ENCODE measurements around the gene ZNF692. TPM values are rescaled to one million over a fixed set of nuclear protein-coding genes. Genes with fewer than 3 reads are reported as not detected.

Gene ZNF692
- total and polyA plus RNA-seq, 4 donors = 7.8 to 16.3 (median 10.4) TPM

DNA sequence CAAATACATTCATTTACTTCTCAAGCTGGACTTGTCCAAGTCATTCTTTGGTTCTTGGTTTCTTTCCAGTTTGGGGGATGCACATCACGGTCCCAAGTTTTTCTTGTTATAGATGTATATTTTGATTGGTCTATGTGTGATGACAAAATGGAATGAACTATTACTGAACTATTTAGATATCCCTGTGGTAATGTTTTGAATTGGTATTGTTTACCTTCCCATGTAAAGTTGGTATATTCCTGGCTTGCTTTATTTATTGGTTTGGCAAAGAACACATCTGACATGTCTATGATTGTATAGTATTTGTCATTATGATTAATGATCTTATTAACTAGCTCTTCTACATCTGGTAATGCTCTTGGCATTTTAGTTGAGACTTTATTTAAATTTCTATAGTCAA lies 22.4 kb upstream of the ZNF692 start:
- 88% methylated on average over 1 of the region's 1 CpG for WGBS
- H3K27me3 ChIP-seq (ENCODE audit: control insufficient read depth in 4 of 4, insufficient read depth in 4 of 4, low read length in 3 of 4) = no peaks in the 10 kb centered on the region
- no peaks in the 10 kb centered on the region for H3K9me3 ChIP-seq (ENCODE audit: control insufficient read depth in 4 of 4, low read length in 3 of 4)
- DNase-seq (ENCODE audit: low spot score) = no peak
- H3K4me3 ChIP-seq (ENCODE audit: low read depth in 1 of 3, low read length in 3 of 3) = no peak overlapping the region
- H3K27ac ChIP-seq (ENCODE audit: low read depth in 1 of 2, low read length in 2 of 2) = no peak overlapping the region
- H3K4me1 ChIP-seq (ENCODE audit: control insufficient read depth in 4 of 4, insufficient read depth in 4 of 4, low read length in 3 of 4) = no peaks in the 10 kb centered on the region
- H3K9ac ChIP-seq (ENCODE audit: low read depth in 1 of 2, low read length in 2 of 2) = no peak overlapping the region
- no peaks in the 10 kb centered on the region for H3K36me3 ChIP-seq (ENCODE audit: control insufficient read depth in 4 of 4, insufficient read depth in 3 of 4, low read depth in 1 of 4, low read length in 3 of 4)
- TF ChIP-seq TAF1 (conservative IDR thresholded peaks at IDR 0.05) (no peak), FOXA2 (IDR thresholded peaks at IDR 0.05) (no peak), HNF4A (conservative IDR thresholded peaks at IDR 0.05) (no peak), HNF4G (IDR thresholded peaks at IDR 0.05) (no peak), JUND (IDR thresholded peaks at IDR 0.05) (no peak), NR2F2 (IDR thresholded peaks at IDR 0.05) (no peak), SP1 (IDR thresholded peaks at IDR 0.05) (no peak), FOXA1 (IDR thresholded peaks at IDR 0.05) (no peak), EGR1 (IDR thresholded peaks at IDR 0.05; ENCODE audit: low read depth in 2 of 2) (no peak), GABPA (IDR thresholded peaks at IDR 0.05 in 1 of 2, conservative IDR thresholded peaks at IDR 0.05 in 1 of 2) (no peak), YY1 (IDR thresholded peaks at IDR 0.05) (no peak), RAD21 (IDR thresholded peaks at IDR 0.05) (no peak)
- TF ChIP-seq, protein P1, sequence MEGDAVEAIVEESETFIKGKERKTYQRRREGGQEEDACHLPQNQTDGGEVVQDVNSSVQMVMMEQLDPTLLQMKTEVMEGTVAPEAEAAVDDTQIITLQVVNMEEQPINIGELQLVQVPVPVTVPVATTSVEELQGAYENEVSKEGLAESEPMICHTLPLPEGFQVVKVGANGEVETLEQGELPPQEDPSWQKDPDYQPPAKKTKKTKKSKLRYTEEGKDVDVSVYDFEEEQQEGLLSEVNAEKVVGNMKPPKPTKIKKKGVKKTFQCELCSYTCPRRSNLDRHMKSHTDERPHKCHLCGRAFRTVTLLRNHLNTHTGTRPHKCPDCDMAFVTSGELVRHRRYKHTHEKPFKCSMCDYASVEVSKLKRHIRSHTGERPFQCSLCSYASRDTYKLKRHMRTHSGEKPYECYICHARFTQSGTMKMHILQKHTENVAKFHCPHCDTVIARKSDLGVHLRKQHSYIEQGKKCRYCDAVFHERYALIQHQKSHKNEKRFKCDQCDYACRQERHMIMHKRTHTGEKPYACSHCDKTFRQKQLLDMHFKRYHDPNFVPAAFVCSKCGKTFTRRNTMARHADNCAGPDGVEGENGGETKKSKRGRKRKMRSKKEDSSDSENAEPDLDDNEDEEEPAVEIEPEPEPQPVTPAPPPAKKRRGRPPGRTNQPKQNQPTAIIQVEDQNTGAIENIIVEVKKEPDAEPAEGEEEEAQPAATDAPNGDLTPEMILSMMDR (IDR thresholded peaks at IDR 0.05; ENCODE audit: low read depth, low read length, missing input control) = no peak
- TF ChIP-seq, protein P2, sequence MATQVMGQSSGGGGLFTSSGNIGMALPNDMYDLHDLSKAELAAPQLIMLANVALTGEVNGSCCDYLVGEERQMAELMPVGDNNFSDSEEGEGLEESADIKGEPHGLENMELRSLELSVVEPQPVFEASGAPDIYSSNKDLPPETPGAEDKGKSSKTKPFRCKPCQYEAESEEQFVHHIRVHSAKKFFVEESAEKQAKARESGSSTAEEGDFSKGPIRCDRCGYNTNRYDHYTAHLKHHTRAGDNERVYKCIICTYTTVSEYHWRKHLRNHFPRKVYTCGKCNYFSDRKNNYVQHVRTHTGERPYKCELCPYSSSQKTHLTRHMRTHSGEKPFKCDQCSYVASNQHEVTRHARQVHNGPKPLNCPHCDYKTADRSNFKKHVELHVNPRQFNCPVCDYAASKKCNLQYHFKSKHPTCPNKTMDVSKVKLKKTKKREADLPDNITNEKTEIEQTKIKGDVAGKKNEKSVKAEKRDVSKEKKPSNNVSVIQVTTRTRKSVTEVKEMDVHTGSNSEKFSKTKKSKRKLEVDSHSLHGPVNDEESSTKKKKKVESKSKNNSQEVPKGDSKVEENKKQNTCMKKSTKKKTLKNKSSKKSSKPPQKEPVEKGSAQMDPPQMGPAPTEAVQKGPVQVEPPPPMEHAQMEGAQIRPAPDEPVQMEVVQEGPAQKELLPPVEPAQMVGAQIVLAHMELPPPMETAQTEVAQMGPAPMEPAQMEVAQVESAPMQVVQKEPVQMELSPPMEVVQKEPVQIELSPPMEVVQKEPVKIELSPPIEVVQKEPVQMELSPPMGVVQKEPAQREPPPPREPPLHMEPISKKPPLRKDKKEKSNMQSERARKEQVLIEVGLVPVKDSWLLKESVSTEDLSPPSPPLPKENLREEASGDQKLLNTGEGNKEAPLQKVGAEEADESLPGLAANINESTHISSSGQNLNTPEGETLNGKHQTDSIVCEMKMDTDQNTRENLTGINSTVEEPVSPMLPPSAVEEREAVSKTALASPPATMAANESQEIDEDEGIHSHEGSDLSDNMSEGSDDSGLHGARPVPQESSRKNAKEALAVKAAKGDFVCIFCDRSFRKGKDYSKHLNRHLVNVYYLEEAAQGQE (IDR thresholded peaks at IDR 0.05) = no peak
- TF ChIP-seq, protein P3, sequence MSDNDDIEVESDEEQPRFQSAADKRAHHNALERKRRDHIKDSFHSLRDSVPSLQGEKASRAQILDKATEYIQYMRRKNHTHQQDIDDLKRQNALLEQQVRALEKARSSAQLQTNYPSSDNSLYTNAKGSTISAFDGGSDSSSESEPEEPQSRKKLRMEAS (IDR thresholded peaks at IDR 0.05) = no peak
- TF ChIP-seq, protein P4, sequence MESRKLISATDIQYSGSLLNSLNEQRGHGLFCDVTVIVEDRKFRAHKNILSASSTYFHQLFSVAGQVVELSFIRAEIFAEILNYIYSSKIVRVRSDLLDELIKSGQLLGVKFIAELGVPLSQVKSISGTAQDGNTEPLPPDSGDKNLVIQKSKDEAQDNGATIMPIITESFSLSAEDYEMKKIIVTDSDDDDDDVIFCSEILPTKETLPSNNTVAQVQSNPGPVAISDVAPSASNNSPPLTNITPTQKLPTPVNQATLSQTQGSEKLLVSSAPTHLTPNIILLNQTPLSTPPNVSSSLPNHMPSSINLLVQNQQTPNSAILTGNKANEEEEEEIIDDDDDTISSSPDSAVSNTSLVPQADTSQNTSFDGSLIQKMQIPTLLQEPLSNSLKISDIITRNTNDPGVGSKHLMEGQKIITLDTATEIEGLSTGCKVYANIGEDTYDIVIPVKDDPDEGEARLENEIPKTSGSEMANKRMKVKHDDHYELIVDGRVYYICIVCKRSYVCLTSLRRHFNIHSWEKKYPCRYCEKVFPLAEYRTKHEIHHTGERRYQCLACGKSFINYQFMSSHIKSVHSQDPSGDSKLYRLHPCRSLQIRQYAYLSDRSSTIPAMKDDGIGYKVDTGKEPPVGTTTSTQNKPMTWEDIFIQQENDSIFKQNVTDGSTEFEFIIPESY (IDR thresholded peaks at IDR 0.05) = no peak
- TF ChIP-seq, protein P5, sequence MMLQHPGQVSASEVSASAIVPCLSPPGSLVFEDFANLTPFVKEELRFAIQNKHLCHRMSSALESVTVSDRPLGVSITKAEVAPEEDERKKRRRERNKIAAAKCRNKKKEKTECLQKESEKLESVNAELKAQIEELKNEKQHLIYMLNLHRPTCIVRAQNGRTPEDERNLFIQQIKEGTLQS (IDR thresholded peaks at IDR 0.05) = no peak
